Measurements from ENCODE around the gene SH3GLB2.

DNA sequence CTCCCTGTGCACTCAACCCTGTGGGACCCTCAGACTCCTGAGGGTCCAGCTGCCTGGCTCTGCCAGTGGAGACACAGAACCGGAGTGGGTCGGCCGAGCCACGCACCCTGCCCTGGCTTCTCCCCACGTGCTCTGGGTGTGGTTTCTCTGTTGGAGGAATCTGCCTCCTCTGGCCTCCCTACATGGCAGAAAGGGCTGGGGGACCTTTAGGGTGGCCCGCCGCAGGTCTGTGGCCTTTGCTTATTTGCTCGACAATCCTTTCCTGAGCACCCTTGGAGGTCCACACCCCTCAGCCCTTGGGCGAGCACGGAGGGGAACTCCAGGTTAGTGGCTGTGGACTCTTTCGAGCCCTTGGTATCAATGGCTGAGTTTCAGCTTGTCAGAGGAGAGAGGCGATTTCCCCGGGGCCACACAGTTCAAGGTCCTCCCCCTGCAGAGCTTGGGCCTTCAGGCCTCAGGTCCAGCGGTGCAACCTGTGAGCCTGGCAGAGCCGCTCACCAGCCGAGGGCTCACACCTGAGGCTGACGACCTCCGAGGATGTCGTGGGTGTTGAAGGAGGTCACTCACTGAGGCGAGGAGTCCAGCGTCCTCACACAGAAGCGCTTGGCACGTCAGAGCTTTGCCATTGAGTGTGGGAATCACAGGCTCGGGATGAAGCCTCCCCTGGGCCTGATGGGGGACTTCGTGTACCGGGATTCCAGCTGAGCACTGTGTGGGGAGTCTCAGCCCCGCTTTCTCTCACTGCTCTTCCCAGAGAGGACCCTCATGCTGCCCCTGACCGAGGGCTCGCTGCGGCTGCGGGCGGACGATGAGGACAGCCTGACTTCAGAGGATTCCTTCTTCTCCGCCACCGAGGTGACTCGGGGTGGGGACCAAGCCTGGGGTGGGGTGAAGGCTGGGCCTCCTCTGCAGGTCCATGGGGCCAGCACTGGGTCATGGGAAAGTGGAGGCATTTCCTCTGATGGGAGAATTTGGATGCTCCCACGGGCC is 32.0 kb upstream of the SH3GLB2 start:
- TF ChIP-seq CTCF (IDR thresholded peaks at IDR 0.05; ENCODE audit: poor library complexity) (no peak), EZH2 (IDR thresholded peaks at IDR 0.05; ENCODE audit: borderline replicate concordance) (no peak), EZH2phosphoT487 (IDR thresholded peaks at IDR 0.05; ENCODE audit: low read depth, severe bottlenecking, unreplicated experiment) (no peak)
